ENCODE results near the gene HNRNPUL1.
A peak's percentile ranks its signal among the peaks of the same experiment; 100 is the strongest.

HNRNPUL1 gene

DNA sequence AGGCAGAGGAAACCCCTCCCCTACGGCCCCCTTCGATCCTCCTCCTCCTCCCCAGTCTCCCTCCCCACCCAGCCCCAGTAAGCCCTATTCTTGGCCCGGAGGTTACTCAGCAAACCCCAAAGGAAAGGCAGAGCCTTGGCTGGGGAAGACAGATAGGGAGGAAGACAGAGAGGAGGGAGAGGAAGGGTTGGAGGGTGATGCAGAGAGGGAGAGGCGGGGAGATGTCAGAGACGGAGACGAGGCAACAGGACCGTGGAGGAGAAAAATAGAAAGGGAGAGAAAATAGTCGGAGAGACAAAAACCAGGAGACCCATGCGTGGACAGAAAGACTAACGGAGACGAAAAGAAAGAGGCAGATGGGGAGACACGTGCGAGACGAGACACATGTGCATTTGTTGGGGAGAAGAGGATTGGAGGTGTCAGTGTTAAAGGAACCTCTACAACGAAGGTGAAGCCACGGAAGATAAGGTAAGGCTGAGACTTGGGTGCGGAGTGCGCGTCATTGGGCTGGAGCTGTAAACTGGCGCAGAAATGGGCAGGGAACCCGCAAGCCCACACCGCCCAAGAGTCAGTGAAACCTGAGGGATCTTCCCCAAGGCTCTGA, 86.7 kb downstream of the HNRNPUL1 start:
- Mint-ChIP-seq H3K27ac (peak overlapping the region; percentile 42), H3K36me3 (ENCODE audit: low read depth) (peaks cover 17% of the 10 kb centered on the region), H3K4me3 (peak overlapping the region; percentile 88), H3K27me3 (ENCODE audit: low read depth, poor library complexity) (peaks cover 7% of the 10 kb centered on the region), H3K4me1 (peaks cover 35% of the 10 kb centered on the region), H3K9me3 (no peaks in the 10 kb centered on the region)
- DNase-seq, result no peak
- no peak for TF ChIP-seq CTCF (IDR thresholded peaks at IDR 0.05)

GRCh38 chr19:41351339-41352245, 87.4 kb downstream of the HNRNPUL1 start:
- Mint-ChIP-seq H3K36me3 (ENCODE audit: low read depth) (peaks cover 13% of the 10 kb centered on the region), H3K9me3 (no peaks in the 10 kb centered on the region), H3K4me1 (peaks cover 35% of the 10 kb centered on the region), H3K27ac (no peak overlapping the region), H3K4me3 (peak overlapping the region; percentile 88), H3K27me3 (ENCODE audit: low read depth, poor library complexity) (peaks cover 7% of the 10 kb centered on the region)
- DNase-seq, result peak; percentile 67
- no peak for TF ChIP-seq CTCF (IDR thresholded peaks at IDR 0.05)

DNA sequence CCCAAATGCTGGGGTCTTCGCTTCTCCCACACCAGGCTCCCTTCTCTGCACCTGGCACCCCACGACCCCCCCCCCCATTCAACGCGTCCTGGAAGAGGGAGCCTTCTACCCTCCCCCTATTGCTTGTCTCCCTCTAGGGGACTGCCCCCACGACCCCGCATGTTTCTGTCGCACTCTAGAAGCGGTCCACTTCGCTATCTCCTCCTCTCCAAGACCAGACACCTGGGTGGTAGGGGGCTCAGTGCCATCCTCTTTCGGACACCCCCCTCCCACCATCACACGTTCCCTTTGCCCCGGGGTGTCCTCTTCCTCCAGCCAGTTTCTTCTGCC, 88.1 kb downstream of the HNRNPUL1 start:
- no peak for DNase-seq
- H3K4me3 Mint-ChIP-seq, result peak overlapping the region; percentile 88
- no peaks in the 10 kb centered on the region for H3K9me3 Mint-ChIP-seq
- peaks cover 35% of the 10 kb centered on the region for H3K4me1 Mint-ChIP-seq
- peaks cover 7% of the 10 kb centered on the region for H3K27me3 Mint-ChIP-seq (ENCODE audit: low read depth, poor library complexity)
- H3K36me3 Mint-ChIP-seq (ENCODE audit: low read depth), result peaks cover 9% of the 10 kb centered on the region
- no peak for TF ChIP-seq CTCF (IDR thresholded peaks at IDR 0.05)
- H3K27ac Mint-ChIP-seq, result no peak overlapping the region

DNA sequence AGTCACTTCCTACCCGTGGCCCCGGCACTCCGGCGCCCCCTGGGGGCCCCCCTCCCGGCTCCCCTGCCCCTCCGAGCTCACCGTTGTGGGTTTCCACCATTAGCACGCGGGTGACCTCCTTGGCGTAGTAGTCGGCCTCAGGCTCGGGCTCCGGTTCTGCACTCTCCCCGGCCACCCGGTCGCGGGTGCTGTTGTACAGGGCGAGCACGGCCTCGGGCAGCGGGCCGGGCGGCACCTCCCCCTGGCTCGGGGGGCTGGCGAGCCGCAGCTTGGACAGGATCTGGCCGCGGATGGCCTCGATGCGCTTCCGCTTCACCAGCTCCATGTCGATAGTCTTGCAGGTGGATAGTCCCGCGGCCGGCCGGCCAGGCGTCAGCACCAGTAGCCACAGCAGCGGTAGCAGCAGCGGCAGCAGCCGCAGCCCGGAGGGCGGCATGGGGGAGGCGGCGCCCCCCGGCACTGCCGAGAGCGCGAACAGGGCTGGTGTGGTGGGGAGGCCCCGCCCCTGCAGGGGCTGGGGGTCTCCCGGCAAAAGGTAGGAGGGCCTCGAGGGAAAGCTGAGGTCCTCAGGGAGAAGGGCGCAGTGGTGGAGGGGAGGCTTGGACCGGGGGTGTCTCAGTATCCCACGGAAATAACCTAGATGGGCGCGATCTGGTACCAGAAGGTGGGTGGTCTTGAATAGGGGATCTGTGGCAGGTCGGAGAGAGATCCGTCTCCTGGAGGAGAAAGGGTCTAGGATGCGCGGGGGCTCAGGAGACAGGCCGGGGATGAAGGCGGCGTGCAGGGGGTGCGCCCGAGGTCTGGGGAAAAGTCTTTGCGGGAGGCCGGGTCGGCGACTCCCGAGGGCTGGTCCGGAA, 88.7 kb downstream of the HNRNPUL1 start:
- Mint-ChIP-seq H3K27me3 (ENCODE audit: low read depth, poor library complexity) (peaks cover 7% of the 10 kb centered on the region), H3K36me3 (ENCODE audit: low read depth) (peaks cover 9% of the 10 kb centered on the region), H3K4me3 (peak overlapping the region; percentile 88), H3K4me1 (peaks cover 35% of the 10 kb centered on the region), H3K27ac (peak overlapping the region; percentile 16), H3K9me3 (no peaks in the 10 kb centered on the region)
- TF ChIP-seq CTCF (IDR thresholded peaks at IDR 0.05), result peak; percentile 32
- DNase-seq, result peak; percentile 75

DNA sequence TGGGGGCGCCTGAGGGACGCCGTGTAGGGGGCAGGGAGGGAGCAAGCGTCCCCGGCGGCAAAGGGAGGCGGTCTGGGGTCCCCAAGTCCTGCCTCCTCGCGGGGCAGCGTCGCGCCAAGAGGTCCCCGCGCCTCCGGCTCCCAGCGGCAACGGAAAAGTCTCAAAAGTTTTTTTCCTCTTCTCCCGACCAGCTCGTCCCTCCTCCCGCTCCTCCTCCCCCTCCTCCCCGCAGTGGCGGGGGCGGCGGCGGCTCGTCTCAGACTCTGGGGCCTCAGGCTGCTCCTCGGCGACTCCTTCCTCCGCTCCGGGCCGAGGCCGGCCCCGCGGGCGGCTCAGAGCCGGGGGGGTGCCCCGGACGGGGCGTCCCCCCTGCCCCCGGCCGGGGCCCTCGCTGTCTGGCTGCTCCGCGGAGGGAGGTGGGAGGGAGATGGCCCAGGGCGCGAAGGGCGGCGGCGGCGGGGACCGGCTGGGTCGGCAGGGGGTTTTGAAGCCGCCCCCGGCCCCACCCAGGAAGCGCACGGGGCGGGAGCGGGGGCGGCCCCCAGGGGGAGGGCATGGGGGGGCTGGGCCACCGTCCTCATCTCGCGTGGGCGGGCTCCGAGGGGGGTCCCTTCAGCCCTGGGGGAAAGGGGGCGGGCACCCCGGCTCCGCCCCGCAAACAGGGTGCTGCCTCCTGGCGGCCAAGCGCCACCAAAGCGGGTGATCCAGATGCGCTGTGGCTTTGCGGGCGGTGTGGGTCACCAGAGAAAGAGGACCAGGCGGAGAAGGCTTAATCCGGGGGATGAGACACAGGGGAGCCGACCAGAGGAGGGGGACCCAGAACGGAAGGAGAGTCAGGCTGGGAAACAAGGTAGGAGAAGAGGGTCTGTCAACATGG, 89.5 kb downstream of the HNRNPUL1 start, which contains the start of gene TGFB1:
Gene TGFB1 (minus strand): TSS at position 457 of the 877 bp plus-strand sequence. CDS start 878 bp downstream, outside the sequence.
- peak; percentile 70 for TF ChIP-seq CTCF (IDR thresholded peaks at IDR 0.05)
- Mint-ChIP-seq H3K9me3 (no peaks in the 10 kb centered on the region), H3K27ac (peak within 1 kb of the TSS; percentile 16), H3K4me3 (peak within 1 kb of the TSS; percentile 88), H3K4me1 (peaks cover 35% of the 10 kb centered on the region), H3K27me3 (ENCODE audit: low read depth, poor library complexity) (peaks cover 7% of the 10 kb centered on the region), H3K36me3 (ENCODE audit: low read depth) (peaks cover 4% of the 10 kb centered on the region)
- peak; percentile 81 for DNase-seq

Measured in nephron progenitor cell (in vitro differentiated cells).